ENCODE measurements around the gene BLCAP.

Gene BLCAP

DNA sequence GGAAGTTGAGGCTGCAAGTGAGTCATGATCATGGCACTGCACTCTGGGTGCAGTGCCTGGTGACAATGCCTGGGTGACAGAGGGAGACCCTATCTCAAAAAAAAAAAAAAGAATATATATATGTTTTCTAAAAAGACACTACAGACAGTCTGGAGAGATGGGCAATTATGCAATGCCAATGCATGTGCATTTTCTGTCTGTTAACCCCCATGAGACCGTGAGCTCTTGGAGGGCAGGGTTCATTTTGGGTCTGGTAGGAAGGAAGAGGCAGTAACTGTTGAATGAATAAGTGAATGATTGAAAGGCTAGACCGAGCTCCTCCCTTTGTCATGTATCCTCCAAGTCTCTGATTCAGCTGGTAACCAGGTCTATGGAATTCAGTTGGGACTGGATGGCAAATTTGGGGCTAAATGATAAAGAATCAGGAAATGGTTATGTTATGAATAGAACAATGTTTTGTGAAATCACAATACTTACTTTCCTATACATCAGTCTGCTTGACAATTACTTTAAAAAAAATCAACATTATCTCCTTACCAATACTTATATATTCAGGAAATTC, 5.6 kb upstream of the BLCAP start:
- DNase-seq (ENCODE audit: low read depth in 1 of 2, low spot score in 1 of 2) = no peak
- TF ChIP-seq GABPA (IDR thresholded peaks at IDR 0.05; ENCODE audit: low read depth) (no peak), POLR2AphosphoS5 (IDR thresholded peaks at IDR 0.05; ENCODE audit: low read depth) (no peak), SPI1 (IDR thresholded peaks at IDR 0.05; ENCODE audit: borderline replicate concordance, low read depth) (no peak)
- TF ChIP-seq, protein P1, sequence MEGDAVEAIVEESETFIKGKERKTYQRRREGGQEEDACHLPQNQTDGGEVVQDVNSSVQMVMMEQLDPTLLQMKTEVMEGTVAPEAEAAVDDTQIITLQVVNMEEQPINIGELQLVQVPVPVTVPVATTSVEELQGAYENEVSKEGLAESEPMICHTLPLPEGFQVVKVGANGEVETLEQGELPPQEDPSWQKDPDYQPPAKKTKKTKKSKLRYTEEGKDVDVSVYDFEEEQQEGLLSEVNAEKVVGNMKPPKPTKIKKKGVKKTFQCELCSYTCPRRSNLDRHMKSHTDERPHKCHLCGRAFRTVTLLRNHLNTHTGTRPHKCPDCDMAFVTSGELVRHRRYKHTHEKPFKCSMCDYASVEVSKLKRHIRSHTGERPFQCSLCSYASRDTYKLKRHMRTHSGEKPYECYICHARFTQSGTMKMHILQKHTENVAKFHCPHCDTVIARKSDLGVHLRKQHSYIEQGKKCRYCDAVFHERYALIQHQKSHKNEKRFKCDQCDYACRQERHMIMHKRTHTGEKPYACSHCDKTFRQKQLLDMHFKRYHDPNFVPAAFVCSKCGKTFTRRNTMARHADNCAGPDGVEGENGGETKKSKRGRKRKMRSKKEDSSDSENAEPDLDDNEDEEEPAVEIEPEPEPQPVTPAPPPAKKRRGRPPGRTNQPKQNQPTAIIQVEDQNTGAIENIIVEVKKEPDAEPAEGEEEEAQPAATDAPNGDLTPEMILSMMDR (IDR thresholded peaks at IDR 0.05; ENCODE audit: insufficient read depth, low read length) = no peak
- TF ChIP-seq, protein P2, sequence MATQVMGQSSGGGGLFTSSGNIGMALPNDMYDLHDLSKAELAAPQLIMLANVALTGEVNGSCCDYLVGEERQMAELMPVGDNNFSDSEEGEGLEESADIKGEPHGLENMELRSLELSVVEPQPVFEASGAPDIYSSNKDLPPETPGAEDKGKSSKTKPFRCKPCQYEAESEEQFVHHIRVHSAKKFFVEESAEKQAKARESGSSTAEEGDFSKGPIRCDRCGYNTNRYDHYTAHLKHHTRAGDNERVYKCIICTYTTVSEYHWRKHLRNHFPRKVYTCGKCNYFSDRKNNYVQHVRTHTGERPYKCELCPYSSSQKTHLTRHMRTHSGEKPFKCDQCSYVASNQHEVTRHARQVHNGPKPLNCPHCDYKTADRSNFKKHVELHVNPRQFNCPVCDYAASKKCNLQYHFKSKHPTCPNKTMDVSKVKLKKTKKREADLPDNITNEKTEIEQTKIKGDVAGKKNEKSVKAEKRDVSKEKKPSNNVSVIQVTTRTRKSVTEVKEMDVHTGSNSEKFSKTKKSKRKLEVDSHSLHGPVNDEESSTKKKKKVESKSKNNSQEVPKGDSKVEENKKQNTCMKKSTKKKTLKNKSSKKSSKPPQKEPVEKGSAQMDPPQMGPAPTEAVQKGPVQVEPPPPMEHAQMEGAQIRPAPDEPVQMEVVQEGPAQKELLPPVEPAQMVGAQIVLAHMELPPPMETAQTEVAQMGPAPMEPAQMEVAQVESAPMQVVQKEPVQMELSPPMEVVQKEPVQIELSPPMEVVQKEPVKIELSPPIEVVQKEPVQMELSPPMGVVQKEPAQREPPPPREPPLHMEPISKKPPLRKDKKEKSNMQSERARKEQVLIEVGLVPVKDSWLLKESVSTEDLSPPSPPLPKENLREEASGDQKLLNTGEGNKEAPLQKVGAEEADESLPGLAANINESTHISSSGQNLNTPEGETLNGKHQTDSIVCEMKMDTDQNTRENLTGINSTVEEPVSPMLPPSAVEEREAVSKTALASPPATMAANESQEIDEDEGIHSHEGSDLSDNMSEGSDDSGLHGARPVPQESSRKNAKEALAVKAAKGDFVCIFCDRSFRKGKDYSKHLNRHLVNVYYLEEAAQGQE (IDR thresholded peaks at IDR 0.05; ENCODE audit: insufficient replicate concordance, low read depth) = no peak
- Histone ChIP-seq H3K27ac (replicated peaks) (no peak overlapping the region), H3K27me3 (ENCODE audit: insufficient read depth, poor library complexity, severe bottlenecking) (no peaks in the 10 kb centered on the region), H3K4me3 (replicated peaks; ENCODE audit: insufficient read depth, low read length) (no peak overlapping the region)

DNA sequence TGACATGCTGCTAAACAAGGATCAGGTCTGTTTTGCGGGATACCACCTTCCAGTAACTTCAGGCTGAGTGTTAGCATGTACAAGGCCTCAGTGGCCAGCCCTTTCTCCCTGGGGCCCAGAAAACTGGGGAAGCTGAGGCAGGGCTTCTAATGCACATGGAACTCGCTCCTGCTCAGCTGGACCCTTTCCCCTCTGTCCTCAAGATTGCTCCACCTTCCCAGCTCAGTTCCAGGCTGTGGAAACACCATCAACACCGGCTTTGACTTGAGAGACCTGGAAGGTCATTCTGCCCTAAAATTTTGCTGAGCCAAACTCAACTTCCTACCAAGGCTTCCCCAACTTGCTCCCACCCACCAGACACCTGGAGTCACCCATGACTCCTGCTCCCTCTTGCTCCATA, 4.2 kb upstream of the BLCAP start:
- Histone ChIP-seq H3K4me3 (replicated peaks; ENCODE audit: insufficient read depth, low read length) (no peak overlapping the region), H3K27me3 (ENCODE audit: insufficient read depth, poor library complexity, severe bottlenecking) (no peaks in the 10 kb centered on the region), H3K27ac (replicated peaks) (no peak overlapping the region)
- TF ChIP-seq GABPA (IDR thresholded peaks at IDR 0.05; ENCODE audit: low read depth) (no peak), SPI1 (IDR thresholded peaks at IDR 0.05; ENCODE audit: borderline replicate concordance, low read depth) (no peak), POLR2AphosphoS5 (IDR thresholded peaks at IDR 0.05; ENCODE audit: low read depth) (no peak)
- TF ChIP-seq, protein P2 (IDR thresholded peaks at IDR 0.05; ENCODE audit: insufficient replicate concordance, low read depth) = no peak
- TF ChIP-seq, protein P1 (IDR thresholded peaks at IDR 0.05; ENCODE audit: insufficient read depth, low read length) = no peak
- no peak for DNase-seq (ENCODE audit: low read depth in 1 of 2, low spot score in 1 of 2)

DNA sequence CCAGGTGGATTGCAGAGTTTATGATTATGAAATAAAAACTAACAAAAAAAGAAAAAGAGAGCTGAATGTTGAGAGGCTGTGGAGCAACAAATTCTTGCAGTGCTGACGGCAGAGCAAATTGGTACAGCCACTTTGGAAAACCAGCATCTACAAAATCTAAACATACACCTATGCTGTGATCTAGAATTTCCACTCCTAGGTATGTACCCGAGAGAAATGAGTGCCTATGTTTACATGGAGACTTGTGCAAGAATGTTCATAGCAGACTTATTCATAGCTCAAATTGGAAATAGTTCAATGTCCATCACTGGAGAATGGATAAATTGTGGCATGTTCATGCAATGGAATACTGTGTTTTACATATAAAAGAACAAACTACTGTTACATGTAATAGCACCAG, 3.0 kb upstream of the BLCAP start:
- no peak for DNase-seq (ENCODE audit: low read depth in 1 of 2, low spot score in 1 of 2)
- H3K4me3 ChIP-seq (replicated peaks; ENCODE audit: insufficient read depth, low read length) = no peak overlapping the region
- TF ChIP-seq GABPA (IDR thresholded peaks at IDR 0.05; ENCODE audit: low read depth) (no peak), SPI1 (IDR thresholded peaks at IDR 0.05; ENCODE audit: borderline replicate concordance, low read depth) (no peak), POLR2AphosphoS5 (IDR thresholded peaks at IDR 0.05; ENCODE audit: low read depth) (no peak)
- TF ChIP-seq, protein P1 (IDR thresholded peaks at IDR 0.05; ENCODE audit: insufficient read depth, low read length) = no peak
- TF ChIP-seq, protein P2 (IDR thresholded peaks at IDR 0.05; ENCODE audit: insufficient replicate concordance, low read depth) = no peak
- no peak overlapping the region for H3K27ac ChIP-seq (replicated peaks)
- no peaks in the 10 kb centered on the region for H3K27me3 ChIP-seq (ENCODE audit: insufficient read depth, poor library complexity, severe bottlenecking)

Data from HL-60 (cell line).